Fibroblast of lung (primary cell): ENCODE results near the gene PCF11.

Experiments used
- CTCF ChIP-seq, 2 donors: IDR thresholded peaks in 1 of 2; conservative IDR thresholded peaks in 1 of 2; 1 replicate in 1 of 2; 2 replicates in 1 of 2; pipeline ENCODE4 v1.5.1; 2011 to 2012; ENCODE audit warnings: low read length in 2 of 2, control low read depth in 1 of 2, inconsistent platforms in 1 of 2, low read depth in 1 of 2, mild to moderate bottlenecking in 1 of 2
- EZH2 ChIP-seq: IDR thresholded peaks from 2 replicates; pipeline ENCODE4 v1.5.1; 2012; ENCODE audit warnings: low read length, control low read depth, mild to moderate bottlenecking; ENCODE audit errors: missing control alignments

- TF ChIP-seq CTCF (conservative IDR thresholded peaks at IDR 0.05 in 1 of 2, IDR thresholded peaks at IDR 0.05 in 1 of 2; ENCODE audit: low read depth in 1 of 2, low read length in 2 of 2) (no peak), EZH2 (no peak)
Measured at GRCh38 chr11:83206221-83206620, 49.3 kb downstream of the PCF11 start.
